K562 (cell line): ENCODE results near the gene MAP4. TPM values are rescaled to one million over a fixed set of nuclear protein-coding genes. Genes with fewer than 3 reads are reported as not detected.

Source experiments
- CBFA2T2 ChIP-seq: fragments of 450-650 bp; conservative IDR thresholded peaks from 2 replicates; pipeline ENCODE4 v1.6.1; 2017; ENCODE audit warnings: mild to moderate bottlenecking
- CLOCK ChIP-seq: fragments of 250-450 bp; sonication (Bioruptor Pico); IDR thresholded peaks from 2 replicates; pipeline ENCODE4 v1.4.0; 2020; ENCODE audit warnings: mild to moderate bottlenecking, moderate library complexity, borderline replicate concordance
- CREM ChIP-seq: IDR thresholded peaks from 2 replicates; pipeline ENCODE4 v1.6.1; 2014; ENCODE audit warnings: antibody characterized with exemption, low read depth
- PRDM10 ChIP-seq: fragments of 450-650 bp; IDR thresholded peaks from 2 replicates; pipeline ENCODE4 v1.6.1; 2018; ENCODE audit not compliant: partially characterized antibody
- TEAD4 ChIP-seq, 2 experiments: sonication (generic) in 1 of 2; formaldehyde crosslinking in 1 of 2; IDR thresholded peaks; 2 replicates each; pipeline versions ENCODE4 v1.6.1 to v1.8.0; 2012 to 2022; ENCODE audit warnings: borderline replicate concordance in 1 of 2, inconsistent platforms in 1 of 2, low read length in 1 of 2, mild to moderate bottlenecking in 1 of 2, missing genetic modification reagents in 1 of 2
- polyA plus RNA-seq, 8 experiments: library from polyadenylated mRNA; depleted of rRNA in 4 of 8; stranded (reverse) in 5 of 8; unstranded in 3 of 8; fragments of >200 nt; fragmentation: Nextera tagmentation in 2 of 8; fragmentation: Illumina TruSeq in 1 of 8; extraction: Ambion mirVana in 2 of 8; extraction: Trizol in 1 of 8; gene quantifications; 2 replicates each; pipeline versions ENCODE4 v1.2.1 to v1.2.3, GENCODE V29; 2011 to 2014; ENCODE audit warnings: inconsistent platforms in 1 of 8, missing spikeins in 1 of 8
- total RNA-seq, 7 experiments: library from RNA; depleted of rRNA in 6 of 7; stranded (reverse); fragments of >200 nt in 6 of 7; fragmentation: Illumina TruSeq in 2 of 7; extraction: Trizol in 2 of 7; gene quantifications; 2 replicates each; pipeline versions ENCODE4 v1.2.1 to v1.2.3, GENCODE V29; 2011 to 2021; ENCODE audit warnings: low replicate concordance in 1 of 7

MAP4 gene
- total and polyA plus RNA-seq, 9 of the 15 experiments (the other 6 are each of a cell fraction or from before 2014, with no cell fraction given): 13.3 to 141 (median 36.8) TPM

- TF ChIP-seq PRDM10: no peak
- no peak for TF ChIP-seq CREM
- TF ChIP-seq TEAD4 (IDR thresholded peaks at IDR 0.05; ENCODE audit: low read length): no peak
- no peak for TF ChIP-seq TEAD4 (CRISPR knock-in tag; IDR thresholded peaks at IDR 0.05; ENCODE audit: borderline replicate concordance)
- TF ChIP-seq CLOCK (CRISPR knock-in tag): no peak
- no peak for TF ChIP-seq CBFA2T2
- TF ChIP-seq, all 486 proteins: peak for 0
These were observed 143.3 kb downstream of the MAP4 start (continued) for GRCh38 chr3:47872916-47873315.
